ENCODE results near the gene C1orf94.
A peak's percentile ranks its signal among the peaks of the same experiment; 100 is the strongest.

Gene C1orf94

GRCh38 chr1:34176830-34177603, at the start of gene C1orf94:
TSS of gene C1orf94 (plus strand) at chr1:34176907. CDS start at chr1:34177790, 883 bp downstream.
- no peak for DNase-seq

GRCh38 chr1:34127006-34128000, 49.4 kb upstream of the C1orf94 start:
- no peak for DNase-seq

- DNase-seq: no peak
Measured at GRCh38 chr1:34128186-34128889, 48.4 kb upstream of the C1orf94 start.

GRCh38 chr1:34129630-34130029, 47.1 kb upstream of the C1orf94 start:
- no peak for DNase-seq

GRCh38 chr1:34130306-34130705, 46.4 kb upstream of the C1orf94 start:
- no peak for DNase-seq

GRCh38 chr1:34131396-34132160, 45.1 kb upstream of the C1orf94 start:
- no peak for DNase-seq

GRCh38 chr1:34132161-34132420, 44.6 kb upstream of the C1orf94 start:
- DNase-seq: no peak

- DNase-seq: no peak
Measured at GRCh38 chr1:34137411-34137810, 39.3 kb upstream of the C1orf94 start.

- no peak for DNase-seq
Measured at GRCh38 chr1:34140011-34140676, 36.6 kb upstream of the C1orf94 start.

GRCh38 chr1:34143975-34144374, 32.7 kb upstream of the C1orf94 start:
- no peak for DNase-seq

- no peak for DNase-seq
Measured at GRCh38 chr1:34144766-34145165, 31.9 kb upstream of the C1orf94 start.

GRCh38 chr1:34147301-34147700, 29.4 kb upstream of the C1orf94 start:
- DNase-seq: no peak

- no peak for DNase-seq
Measured at GRCh38 chr1:34149501-34149900, 27.2 kb upstream of the C1orf94 start.

- no peak for DNase-seq
Measured at GRCh38 chr1:34153246-34153645, 23.5 kb upstream of the C1orf94 start.

GRCh38 chr1:34155860-34156259, 20.8 kb upstream of the C1orf94 start:
- no peak for DNase-seq

- no peak for DNase-seq
Measured at GRCh38 chr1:34156739-34157138, 20.0 kb upstream of the C1orf94 start.

GRCh38 chr1:34162852-34163766, 13.6 kb upstream of the C1orf94 start:
- DNase-seq: peak; percentile 49 to 52

GRCh38 chr1:34163792-34164731, 12.6 kb upstream of the C1orf94 start:
- no peak for DNase-seq

GRCh38 chr1:34164771-34165391, 11.8 kb upstream of the C1orf94 start, which contains the start of gene CSMD2:
TSS of gene CSMD2 (minus strand) at chr1:34165230. CDS start at chr1:34165097, 133 bp downstream.
- DNase-seq: peak; percentile 8 to 41
